Measurements from ENCODE around the gene B3GNT4.
"Not testable (repeated sequence)": the region's sequence is repeated elsewhere in the genome, so short reads cannot be mapped to it uniquely, and the experiment has no call there.

B3GNT4 gene

GRCh38 chr12:122189626-122190475, 13.7 kb upstream of the B3GNT4 start:
- DNase-seq (ENCODE audit: low read depth in 2 of 2): no peak

GRCh38 chr12:122190842-122191668, 12.5 kb upstream of the B3GNT4 start:
- DNase-seq (ENCODE audit: low read depth in 2 of 2): peak; percentile 45 to 51

DNA sequence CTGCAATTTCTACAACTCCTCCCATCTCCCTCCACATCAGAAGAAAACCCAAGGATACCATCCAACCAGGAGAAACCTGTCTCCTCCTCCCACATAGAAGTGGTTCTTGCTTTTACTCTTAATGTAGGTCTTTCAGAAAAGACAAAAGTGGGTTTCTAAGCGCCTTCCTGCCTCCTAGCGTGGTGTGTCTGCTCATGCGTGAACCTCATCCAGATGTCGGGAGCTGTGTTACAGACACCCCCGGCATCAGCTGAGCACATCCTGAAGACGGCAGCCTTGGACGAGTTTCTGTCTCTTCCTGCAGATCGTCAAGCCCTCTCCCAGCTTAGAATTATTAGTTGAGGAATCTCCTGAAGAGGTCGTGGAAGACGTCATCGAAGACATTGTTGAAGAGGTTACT, 11.1 kb upstream of the B3GNT4 start:
- no peak for DNase-seq (ENCODE audit: low read depth in 2 of 2)

DNA sequence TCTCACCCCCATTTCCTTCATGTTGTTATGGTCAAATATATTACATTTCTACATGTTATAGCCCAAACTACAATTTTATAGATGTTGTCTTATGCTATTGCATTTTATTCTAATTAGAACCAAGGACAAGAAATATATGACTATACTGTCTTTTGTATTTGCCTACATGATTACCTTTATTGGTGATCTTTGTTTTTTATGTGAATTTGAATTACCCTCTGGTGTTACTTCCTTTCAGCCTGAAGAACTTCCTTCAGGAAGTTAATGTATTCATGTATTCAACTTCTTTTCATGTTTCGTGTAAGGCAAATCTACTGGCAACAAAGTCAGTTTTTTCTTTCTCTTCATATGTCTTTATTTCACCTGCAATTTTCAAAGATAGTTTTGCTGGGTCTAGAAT, 8.7 kb upstream of the B3GNT4 start:
- DNase-seq (ENCODE audit: low read depth in 2 of 2): no peak

GRCh38 chr12:122195405-122195804, 8.1 kb upstream of the B3GNT4 start:
- DNase-seq (ENCODE audit: low read depth in 2 of 2): no peak

- no peak for DNase-seq (ENCODE audit: low read depth in 2 of 2)
These were observed 5.9 kb upstream of the B3GNT4 start for GRCh38 chr12:122197612-122197966.

GRCh38 chr12:122199484-122200355, 3.8 kb upstream of the B3GNT4 start:
- no peak for DNase-seq (ENCODE audit: low read depth in 2 of 2)

GRCh38 chr12:122200541-122201175, 2.9 kb upstream of the B3GNT4 start:
- DNase-seq (ENCODE audit: low read depth in 2 of 2): no peak

DNA sequence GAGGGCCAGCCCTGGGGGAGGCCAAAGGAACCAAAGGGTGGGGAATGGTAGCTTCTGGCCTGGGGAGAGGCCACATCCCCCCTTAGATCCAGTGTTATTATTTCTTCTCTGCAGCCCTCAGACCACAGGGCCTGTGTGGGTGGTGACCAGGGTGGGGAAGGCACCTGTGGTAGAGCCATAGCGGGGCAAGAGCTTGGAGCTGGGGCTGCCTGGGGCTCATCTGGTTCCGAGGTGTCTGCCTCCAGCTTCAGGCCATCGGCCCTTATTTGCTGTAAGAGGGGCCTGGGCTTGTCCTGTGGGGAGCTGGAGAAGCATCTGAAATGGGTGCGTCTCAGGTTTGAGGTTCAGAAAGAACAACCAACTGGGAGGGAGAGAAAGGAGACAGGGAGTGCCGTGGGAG, 2.1 kb upstream of the B3GNT4 start:
- DNase-seq (ENCODE audit: low read depth in 2 of 2): no peak

- no peak for DNase-seq (ENCODE audit: low read depth in 2 of 2)
These were observed 1.5 kb upstream of the B3GNT4 start for GRCh38 chr12:122202017-122202416.

DNA sequence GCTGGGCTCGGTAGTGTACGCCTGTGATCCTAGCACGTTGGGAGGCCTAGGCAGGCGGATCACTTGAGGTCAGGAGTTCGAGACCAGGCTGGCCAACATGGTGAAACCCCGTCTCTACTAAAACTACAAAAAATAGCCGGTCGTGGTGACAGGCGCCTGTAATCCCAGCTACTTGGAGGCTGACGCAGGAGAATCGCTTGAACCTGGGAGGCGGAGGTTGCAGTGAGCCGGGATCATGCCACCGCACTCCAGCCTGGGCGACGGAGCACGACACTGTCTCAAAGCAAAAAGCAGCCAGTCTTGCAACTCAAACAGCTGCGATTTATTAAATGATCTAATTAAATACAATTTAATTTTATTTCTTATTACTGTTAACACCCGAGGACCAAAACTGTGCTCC, 698 bp upstream of the B3GNT4 start:
- not testable (repeated sequence) for DNase-seq (ENCODE audit: low read depth in 2 of 2)

GRCh38 chr12:122204167-122205052, 901 bp downstream of the B3GNT4 start:
- DNase-seq (ENCODE audit: low read depth in 2 of 2): no peak

GRCh38 chr12:122205053-122205925, 1.8 kb downstream of the B3GNT4 start:
- no peak for DNase-seq (ENCODE audit: low read depth in 2 of 2)

GRCh38 chr12:122206111-122206881, 2.8 kb downstream of the B3GNT4 start:
- no peak for DNase-seq (ENCODE audit: low read depth in 2 of 2)

GRCh38 chr12:122206976-122207375, 3.5 kb downstream of the B3GNT4 start:
- DNase-seq (ENCODE audit: low read depth in 2 of 2): no peak

- no peak for DNase-seq (ENCODE audit: low read depth in 2 of 2)
These were observed 3.9 kb downstream of the B3GNT4 start for GRCh38 chr12:122207391-122207790.

- DNase-seq (ENCODE audit: low read depth in 2 of 2): no peak
These were observed 4.7 kb downstream of the B3GNT4 start for GRCh38 chr12:122208073-122208820.

DNA sequence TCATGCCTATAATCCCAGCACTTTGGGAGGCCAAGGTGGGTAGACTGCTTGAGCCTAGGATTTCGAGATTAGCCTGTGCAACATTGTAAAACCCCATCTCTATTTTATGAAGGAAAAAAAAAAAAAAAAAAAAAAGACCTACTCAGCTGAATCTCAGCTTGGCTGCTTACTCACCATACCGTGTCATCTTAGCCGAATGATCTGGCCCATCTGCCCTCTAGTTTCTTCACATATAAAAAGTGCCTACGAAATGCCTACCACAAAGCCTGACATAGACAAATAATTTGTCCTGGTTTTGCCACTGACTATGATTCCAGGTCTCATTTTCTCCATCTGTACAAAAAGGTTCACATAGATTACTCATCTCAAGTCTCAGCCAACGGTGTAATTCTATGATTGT, 12.3 kb downstream of the B3GNT4 start:
- DNase-seq (ENCODE audit: low read depth in 2 of 2): no peak

All from stimulated activated CD8-positive, alpha-beta memory T cell treated with anti-CD3 and anti-CD28 coated beads, Interleukin-7, amount 100 ng/mL, for 1 hour (primary cell).